OCI-LY3 (cell line): Measurements from ENCODE around the gene RAD51B.

Experiments
- H2AFZ ChIP-seq: fragments of 200-600, 300-600 bp; shearing (Covaris generic); 2 replicates; pipeline ENCODE4 v1.6.0; 2014; ENCODE audit warnings: antibody characterized with exemption, low read depth, low read length
- H3K27ac ChIP-seq: fragments of 200-600, 300-600 bp; sonication (generic); 2 replicates; pipeline ENCODE4 v1.5.1; 2014; ENCODE audit warnings: mild to moderate bottlenecking, low read length, moderate library complexity, mixed read lengths
- H3K27me3 ChIP-seq: fragments of 200-600, 300-600 bp; sonication (generic); 2 replicates; pipeline ENCODE4 v1.6.1; 2014; ENCODE audit warnings: low read depth, low read length, mixed read lengths
- H3K36me3 ChIP-seq: fragments of 200-600, 300-600 bp; sonication (generic); replicated peaks from 2 replicates; pipeline ENCODE3; 2014; ENCODE audit warnings: low read depth, low read length, mixed read lengths
- H3K4me1 ChIP-seq: fragments of 300-600, 200-600 bp; sonication (generic); 2 replicates; pipeline ENCODE4 v1.6.1; 2014; ENCODE audit warnings: low read length, mixed read lengths
- H3K4me2 ChIP-seq: fragments of 200-600, 300-600 bp; sonication (generic); 2 replicates; pipeline ENCODE4 v1.6.1; 2014; ENCODE audit warnings: low read length, mixed read lengths
- H3K4me3 ChIP-seq: fragments of 300-600, 200-600 bp; sonication (generic); 2 replicates; pipeline ENCODE4 v1.5.1; 2014; ENCODE audit warnings: antibody characterized with exemption, mild to moderate bottlenecking, low read length, moderate library complexity
- H3K79me2 ChIP-seq: fragments of 300-600, 200-600 bp; shearing (Covaris generic); 2 replicates; pipeline ENCODE4 v1.6.1; 2014; ENCODE audit warnings: mild to moderate bottlenecking, low read length, mixed read lengths
- H3K9ac ChIP-seq: fragments of 300-600, 200-600 bp; shearing (Covaris generic); 2 replicates; pipeline ENCODE4 v1.6.0; 2014; ENCODE audit warnings: mild to moderate bottlenecking, low read length, moderate library complexity
- H3K9me3 ChIP-seq: fragments of 200-600, 300-600 bp; shearing (Covaris generic); 2 replicates; pipeline ENCODE4 v1.6.1; 2014; ENCODE audit warnings: low read length, mixed read lengths; ENCODE audit not compliant: insufficient read depth
- H4K20me1 ChIP-seq: fragments of 200-600, 300-600 bp; sonication (generic); 2 replicates; pipeline ENCODE4 v1.6.1; 2016; ENCODE audit warnings: low read length, mixed read lengths; ENCODE audit not compliant: insufficient read depth
- CTCF ChIP-seq: fragments of 200-600, 300-600 bp; sonication (generic); IDR thresholded peaks from 2 replicates; pipeline ENCODE4 v1.5.1; 2014; ENCODE audit warnings: antibody characterized with exemption, low read length, low read depth
- EZH2phosphoT487 ChIP-seq: fragments of 200-600 bp; shearing (Covaris generic); IDR thresholded peaks from 2 replicates; pipeline ENCODE4 v1.6.1; 2018; ENCODE audit warnings: antibody characterized with exemption, mixed run types, low read depth

Gene RAD51B

GRCh38 chr14:68414121-68414520 is 594.5 kb downstream of the RAD51B start:
- H2AFZ ChIP-seq: no peak overlapping the region
- H3K79me2 ChIP-seq: no peaks in the 10 kb centered on the region
- H3K4me1 ChIP-seq: peaks cover 5% of the 10 kb centered on the region; the same call in 1 of the 2 replicates
- H3K9ac ChIP-seq: no peak overlapping the region
- H3K4me2 ChIP-seq: no peak overlapping the region
- no peaks in the 10 kb centered on the region for H3K27me3 ChIP-seq
- no peaks in the 10 kb centered on the region for H4K20me1 ChIP-seq
- TF ChIP-seq EZH2phosphoT487: no peak
- TF ChIP-seq CTCF: no peak
- no peaks in the 10 kb centered on the region for H3K9me3 ChIP-seq
- H3K4me3 ChIP-seq: no peak overlapping the region
- no peak overlapping the region for H3K27ac ChIP-seq
- H3K36me3 ChIP-seq: peaks cover 3% of the 10 kb centered on the region

- peaks cover 3% of the 10 kb centered on the region for H3K36me3 ChIP-seq
- no peak for TF ChIP-seq EZH2phosphoT487
- TF ChIP-seq CTCF: no peak
- H4K20me1 ChIP-seq: no peaks in the 10 kb centered on the region
- no peak overlapping the region for H3K4me2 ChIP-seq
- H3K4me1 ChIP-seq: peaks cover 7% of the 10 kb centered on the region; the same call in 1 of the 2 replicates
- H3K9me3 ChIP-seq: no peaks in the 10 kb centered on the region
- no peaks in the 10 kb centered on the region for H3K27me3 ChIP-seq
- H3K79me2 ChIP-seq: no peaks in the 10 kb centered on the region
- no peak overlapping the region for H3K9ac ChIP-seq
- H2AFZ ChIP-seq: no peak overlapping the region
- H3K27ac ChIP-seq: no peak overlapping the region
- no peak overlapping the region for H3K4me3 ChIP-seq
Measured at GRCh38 chr14:68416171-68416570, 596.6 kb downstream of the RAD51B start.

- H4K20me1 ChIP-seq: no peaks in the 10 kb centered on the region
- no peak overlapping the region for H3K27ac ChIP-seq
- H3K4me3 ChIP-seq: no peak overlapping the region
- H3K4me1 ChIP-seq: peaks cover 7% of the 10 kb centered on the region; the same call in 1 of the 2 replicates
- H3K79me2 ChIP-seq: no peaks in the 10 kb centered on the region
- H3K36me3 ChIP-seq: peaks cover 3% of the 10 kb centered on the region
- no peaks in the 10 kb centered on the region for H3K27me3 ChIP-seq
- H3K9ac ChIP-seq: no peak overlapping the region
- H2AFZ ChIP-seq: no peak overlapping the region
- no peaks in the 10 kb centered on the region for H3K9me3 ChIP-seq
- H3K4me2 ChIP-seq: no peak overlapping the region
- TF ChIP-seq EZH2phosphoT487 (no peak), CTCF (no peak)
Measured at GRCh38 chr14:68417009-68417650, 597.6 kb downstream of the RAD51B start.

GRCh38 chr14:68418174-68419118 is 598.9 kb downstream of the RAD51B start:
- no peaks in the 10 kb centered on the region for H3K27me3 ChIP-seq
- no peak overlapping the region for H3K4me3 ChIP-seq
- peaks cover 3% of the 10 kb centered on the region for H3K36me3 ChIP-seq
- TF ChIP-seq EZH2phosphoT487: no peak
- TF ChIP-seq CTCF: no peak
- no peak overlapping the region for H3K27ac ChIP-seq
- no peak overlapping the region for H3K9ac ChIP-seq
- no peaks in the 10 kb centered on the region for H3K9me3 ChIP-seq
- H3K4me1 ChIP-seq: peaks cover 7% of the 10 kb centered on the region; the same call in 1 of the 2 replicates
- no peaks in the 10 kb centered on the region for H4K20me1 ChIP-seq
- H3K79me2 ChIP-seq: no peaks in the 10 kb centered on the region
- H2AFZ ChIP-seq: no peak overlapping the region
- H3K4me2 ChIP-seq: no peak overlapping the region
